GM10248 (cell line): ENCODE results near the gene KAT2A.
A peak's percentile ranks its signal among the peaks of the same experiment; 100 is the strongest.

Experiments used
- CTCF ChIA-PET: fragments of 300-600 bp; sonication (Branson Sonifier 250); formaldehyde crosslinking; extraction: SDS; loops from one replicate; lab custom pipeline; 2021; ENCODE audit warnings: antibody characterized with exemption; lab: Yijun Ruan, JAX
- POLR2A ChIA-PET: fragments of 350-650 bp; sonication (Branson Sonifier 250); formaldehyde crosslinking; extraction: SDS; loops from one replicate; lab custom pipeline; 2020; ENCODE audit warnings: antibody characterized with exemption; lab: Yijun Ruan, JAX
- DNase-seq: peaks from one replicate; pipeline ENCODE4 v3.0.0; 2012; ENCODE audit errors: extremely low spot score
- CTCF ChIP-seq: IDR thresholded peaks from 2 replicates; pipeline ENCODE4 v1.5.1; 2012; ENCODE audit warnings: mild to moderate bottlenecking, low read depth; ENCODE audit errors: extremely low read depth, missing control alignments, control extremely low read depth

The KAT2A gene

GRCh38 chr17:42072323-42073187, 48.6 kb downstream of the KAT2A start:
- POLR2A ChIA-PET = no interaction called here
- CTCF ChIA-PET = interaction anchor here (0.8 to 2.1 kb wide), 9 partner anchors 16 to 334 kb away, joined by 3 to 4 read pairs (median 3); partner anchors contain the start of gene NKIRAS2

DNA sequence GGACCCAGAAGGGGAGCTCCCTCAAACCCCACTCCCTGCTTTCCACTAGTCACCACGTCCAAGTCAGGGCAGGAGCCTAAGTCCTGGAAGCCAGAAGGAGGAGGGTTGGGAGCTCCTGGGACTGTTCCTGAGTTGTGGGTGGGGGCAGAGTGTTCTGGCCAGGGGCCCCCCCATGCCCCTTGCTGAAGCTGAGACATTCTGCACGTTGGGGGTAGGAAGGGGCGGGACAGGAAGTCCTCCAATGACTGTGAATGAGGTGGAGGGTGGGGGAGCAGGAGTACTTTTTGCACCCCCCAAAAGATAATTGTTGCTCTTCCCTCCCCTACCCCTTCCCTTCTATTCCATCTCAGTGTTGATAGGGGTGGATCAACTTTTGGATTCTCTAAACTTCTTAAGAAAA, 49.4 kb downstream of the KAT2A start:
- ChIA-PET CTCF (interaction anchor here (0.8 to 2.1 kb wide), 8 partner anchors 15 to 334 kb away, joined by 3 to 4 read pairs (median 3); partner anchors contain the start of gene NKIRAS2), POLR2A (no interaction called here)
- TF ChIP-seq CTCF = no peak
- no peak for DNase-seq

More at GRCh38 chr17:42072323-42073187, 48.6 kb downstream of the KAT2A start:
- no peak for TF ChIP-seq CTCF
- no peak for DNase-seq

GRCh38 chr17:42068979-42069378, 52.2 kb downstream of the KAT2A start:
- ChIA-PET CTCF (interaction anchor here (1.7 to 8.8 kb wide), 9 partner anchors 10 to 50 kb away, joined by 7 to 70 read pairs (median 32); partner anchors contain the start of genes DHX58, DNAJC7, KAT2A and NKIRAS2), POLR2A (no interaction called here)
- DNase-seq = no peak
- no peak for TF ChIP-seq CTCF

- DNase-seq = peak; percentile 73
- POLR2A ChIA-PET = no interaction called here
- CTCF ChIA-PET = interaction anchor here (0.7 to 8.8 kb wide), 27 partner anchors 8 to 118 kb away, joined by 3 to 70 read pairs (median 7); partner anchors contain the start of genes DHX58, DNAJC7, KAT2A and KCNH4
- peak; percentile 93 for TF ChIP-seq CTCF
Observed at GRCh38 chr17:42067371-42068091, 53.6 kb downstream of the KAT2A start.

DNA sequence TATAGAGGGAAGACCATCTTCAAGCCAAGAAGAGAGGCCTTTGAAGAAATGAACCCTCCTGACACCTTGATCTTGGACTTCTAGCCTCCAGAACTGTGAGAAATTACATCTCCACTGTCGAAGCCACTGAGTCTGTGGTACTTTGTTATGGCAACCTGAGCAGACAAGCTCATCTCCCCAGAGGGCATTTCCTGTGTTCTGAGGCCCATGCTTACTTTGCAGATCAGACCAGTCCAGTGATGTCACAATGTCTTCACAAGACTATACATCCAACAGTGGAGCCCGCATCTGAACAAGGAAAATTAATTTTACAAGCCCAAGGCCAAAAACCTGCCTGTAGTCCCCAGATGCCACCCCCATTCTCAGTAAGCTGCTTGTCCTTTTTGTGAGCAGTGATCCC, 56.0 kb downstream of the KAT2A start:
- no peak for TF ChIP-seq CTCF
- no peak for DNase-seq
- ChIA-PET CTCF (interaction anchor here (0.9 to 8.8 kb wide), 21 partner anchors 9 to 116 kb away, joined by 3 to 70 read pairs (median 8); partner anchors contain the start of genes DHX58, DNAJC7, KAT2A and KCNH4), POLR2A (no interaction called here)
